Gastrocnemius medialis (tissue), 4 donors: ENCODE measurements around the gene TCF7L2. TPM values are rescaled to one million over a fixed set of nuclear protein-coding genes. Genes with fewer than 3 reads are reported as not detected.

Experiments used
- ATAC-seq, 2 donors: fragments of 150-250 bp; one replicate each; pipeline ENCODE4 v1.9.1; 2016
- DNase-seq, 2 donors: peaks; one replicate each; pipeline ENCODE4 v3.0.0-alpha.2; 2019
- H3K27ac ChIP-seq, 4 donors: fragments of 200-600 bp; sonication (generic); 1 replicate in 1 of 4; 2 replicates in 3 of 4; pipeline ENCODE4 v1.5.1; 2016 to 2018; ENCODE audit warnings: mild to moderate bottlenecking in 2 of 4, moderate library complexity in 1 of 4
- H3K27me3 ChIP-seq, 3 donors: fragments of 200-600 bp; sonication (generic) in 2 of 3; 1 replicate in 1 of 3; 2 replicates in 2 of 3; pipeline versions ENCODE4 v1.5.1 to v1.6.0; 2016 to 2019; ENCODE audit warnings: mild to moderate bottlenecking in 1 of 3, moderate library complexity in 1 of 3
- H3K36me3 ChIP-seq, 2 donors: fragments of 200-600 bp; sonication (generic) in 1 of 2; one replicate each; pipeline ENCODE4 v1.5.1; 2017 to 2018
- H3K4me1 ChIP-seq, 2 donors: fragments of 200-600 bp; sonication (generic) in 1 of 2; one replicate each; pipeline ENCODE4 v1.5.1; 2016 to 2017; ENCODE audit warnings: mild to moderate bottlenecking in 2 of 2
- H3K4me3 ChIP-seq, 4 donors: fragments of 200-600 bp; sonication (generic) in 3 of 4; 1 replicate in 1 of 4; 2 replicates in 3 of 4; pipeline ENCODE4 v1.5.1; 2016 to 2019; ENCODE audit warnings: mild to moderate bottlenecking in 2 of 4
- H3K9me3 ChIP-seq, 3 donors: fragments of 200-600 bp; sonication (generic) in 2 of 3; 1 replicate in 1 of 3; 2 replicates in 2 of 3; pipeline ENCODE4 v1.5.1; 2016 to 2019
- CTCF ChIP-seq, 5 experiments: fragments of 450-650 bp in 3 of 5; fragments of 200-600 bp in 2 of 5; sonication (generic) in 2 of 5; IDR thresholded peaks in 4 of 5; conservative IDR thresholded peaks in 1 of 5; 1 replicate in 4 of 5; 2 replicates in 1 of 5; pipeline ENCODE4 v1.5.1; 2016 to 2019; ENCODE audit warnings: antibody characterized with exemption in 5 of 5, mild to moderate bottlenecking in 3 of 5, moderate library complexity in 3 of 5
- POLR2A ChIP-seq, 2 donors: fragments of 450-650 bp; IDR thresholded peaks; one replicate each; pipeline ENCODE4 v1.6.1; 2017; ENCODE audit warnings: antibody characterized with exemption in 2 of 2, mild to moderate bottlenecking in 2 of 2, moderate library complexity in 2 of 2
- in situ Hi-C, 4 donors: fragments of 200-750 bp; cut with MboI; loops; one replicate each; pipeline versions ENCODE4 v1.15.0 to v1.8.0; 2017; ENCODE audit warnings: low sequenced_read_pairs in 4 of 4
- intact Hi-C: fragments of 100-400 bp; cut with DNase I; formaldehyde crosslinking; loops from one replicate; pipeline ENCODE4 v1.15.1; 2023; ENCODE audit warnings: low total_unique reads
- total RNA-seq, 4 donors: library from RNA; depleted of rRNA; stranded (reverse); fragments of >200 nt; gene quantifications; one replicate each; pipeline versions ENCODE4 v1.1.0 to v1.2.3, GENCODE V29; 2016

The TCF7L2 gene
- total RNA-seq, 4 donors from 2014 or later: 4.6 to 5.1 (median 5.0) TPM

GRCh38 chr10:113124724-113125123, 174.7 kb downstream of the TCF7L2 start:
- Histone ChIP-seq H3K27me3 (no peaks in the 10 kb centered on the region), H3K36me3 (no peaks in the 10 kb centered on the region), H3K4me3 (no peak overlapping the region), H3K9me3 (no peaks in the 10 kb centered on the region), H3K4me1 (peaks cover 4 to 5% of the 10 kb centered on the region in 2 donors), H3K27ac (peak overlapping the region in 3 of 4 donors; percentile 1 to 8 (median 5))
- TF ChIP-seq CTCF (IDR thresholded peaks at IDR 0.05 in 4 of 5, conservative IDR thresholded peaks at IDR 0.05 in 1 of 5): no peak
- TF ChIP-seq POLR2A (IDR thresholded peaks at IDR 0.05): no peak
- in situ Hi-C loops (loop anchor here (10.0 to 25.0 kb wide), 5 partner anchors 263 to 562 kb away; no protein-coding TSS in a partner anchor), intact Hi-C loops (loop anchor here (5.0 kb wide), 2 partner anchors 172 to 402 kb away; partner anchors contain the start of gene TCF7L2)
- ATAC-seq: no peak
- DNase-seq: no peak

GRCh38 chr10:113125612-113126011, 175.6 kb downstream of the TCF7L2 start:
- no peaks in the 10 kb centered on the region for H3K36me3 ChIP-seq
- DNase-seq: no peak
- peaks cover 4 to 5% of the 10 kb centered on the region in 2 donors for H3K4me1 ChIP-seq
- peak overlapping the region in 2 of 4 donors; percentile 1 to 5 for H3K27ac ChIP-seq
- no peak for ATAC-seq
- TF ChIP-seq POLR2A (IDR thresholded peaks at IDR 0.05) (no peak), CTCF (IDR thresholded peaks at IDR 0.05 in 4 of 5, conservative IDR thresholded peaks at IDR 0.05 in 1 of 5) (no peak)
- H3K9me3 ChIP-seq: no peaks in the 10 kb centered on the region
- in situ Hi-C loops: loop anchor here in 3 of 4 donors (10.0 to 25.0 kb wide), 4 partner anchors 262 to 563 kb away; no protein-coding TSS in a partner anchor
- peak overlapping the region in 1 of 4 donors; percentile 24 for H3K4me3 ChIP-seq
- H3K27me3 ChIP-seq: no peaks in the 10 kb centered on the region
- intact Hi-C loops: loop anchor here (5.0 kb wide), 2 partner anchors 173 to 403 kb away; partner anchors contain the start of gene TCF7L2

- peak; percentile 32 to 52 for DNase-seq
- peak overlapping the region; percentile 18 to 40 (median 23) for H3K4me3 ChIP-seq
- no peaks in the 10 kb centered on the region for H3K27me3 ChIP-seq
- H3K4me1 ChIP-seq: peaks cover 4 to 5% of the 10 kb centered on the region in 2 donors
- TF ChIP-seq CTCF (IDR thresholded peaks at IDR 0.05 in 4 of 5, conservative IDR thresholded peaks at IDR 0.05 in 1 of 5) (peak in 4 of 5 experiments; percentile 57 to 92 (median 75)), POLR2A (IDR thresholded peaks at IDR 0.05) (no peak)
- no peaks in the 10 kb centered on the region for H3K9me3 ChIP-seq
- peak; percentile 60 to 80 for ATAC-seq
- no peaks in the 10 kb centered on the region for H3K36me3 ChIP-seq
- intact Hi-C loops: loop anchor here (5.0 kb wide), 2 partner anchors 174 to 404 kb away; partner anchors contain the start of gene TCF7L2
- in situ Hi-C loops: loop anchor here in 3 of 4 donors (10.0 to 25.0 kb wide), 4 partner anchors 261 to 564 kb away; no protein-coding TSS in a partner anchor
- peak overlapping the region in 2 of 4 donors; percentile 30 to 44 for H3K27ac ChIP-seq
These were observed 176.5 kb downstream of the TCF7L2 start for GRCh38 chr10:113126229-113127201.

- Histone ChIP-seq H3K27me3 (no peaks in the 10 kb centered on the region), H3K27ac (peak overlapping the region; percentile 28 to 55 (median 48)), H3K36me3 (no peaks in the 10 kb centered on the region), H3K4me3 (peak overlapping the region in 1 of 4 donors; percentile 19), H3K9me3 (no peaks in the 10 kb centered on the region), H3K4me1 (peaks cover 4 to 5% of the 10 kb centered on the region in 2 donors)
- intact Hi-C loops: loop anchor here (5.0 kb wide), 2 partner anchors 175 to 405 kb away; partner anchors contain the start of gene TCF7L2
- DNase-seq (no peak), ATAC-seq (no peak)
- TF ChIP-seq CTCF (IDR thresholded peaks at IDR 0.05 in 4 of 5, conservative IDR thresholded peaks at IDR 0.05 in 1 of 5) (no peak), POLR2A (IDR thresholded peaks at IDR 0.05) (no peak)
- in situ Hi-C loops: loop anchor here in 3 of 4 donors (10.0 to 25.0 kb wide), 4 partner anchors 260 to 565 kb away; no protein-coding TSS in a partner anchor
These were observed 177.3 kb downstream of the TCF7L2 start for GRCh38 chr10:113127261-113127900.
